Smooth muscle cell (in vitro differentiated cells): Measurements from ENCODE around the gene RNLS. TPM values are rescaled to one million over a fixed set of nuclear protein-coding genes. Genes with fewer than 3 reads are reported as not detected.

Experiments
- DNase-seq: peaks from one replicate; lab custom pipeline; 2025; ENCODE audit not compliant: unreplicated experiment; lab: John Stamatoyannopoulos, UW
- H2AFZ ChIP-seq: fragments of 200-600 bp; sonication (generic); 2 replicates; pipeline ENCODE4 v1.6.0; 2016; ENCODE audit warnings: antibody characterized with exemption, low read depth, mild to moderate bottlenecking
- H3F3A ChIP-seq: fragments of 200-600 bp; sonication (generic); 2 replicates; pipeline ENCODE4 v1.6.0; 2017; ENCODE audit warnings: antibody characterized with exemption, low read depth
- H3K27ac ChIP-seq: fragments of 200-600 bp; sonication (generic); 2 replicates; pipeline ENCODE4 v1.5.1; 2016; ENCODE audit warnings: low read depth, mild to moderate bottlenecking
- H3K27me3 ChIP-seq: fragments of 200-600 bp; sonication (generic); 2 replicates; pipeline ENCODE4 v1.6.1; 2016; ENCODE audit warnings: low read depth, mild to moderate bottlenecking
- H3K36me3 ChIP-seq: fragments of 200-600 bp; sonication (generic); 2 replicates; pipeline ENCODE4 v1.5.1; 2016; ENCODE audit warnings: low read depth
- H3K4me1 ChIP-seq: fragments of 200-600 bp; sonication (generic); 2 replicates; pipeline ENCODE4 v1.5.1; 2016; ENCODE audit warnings: low read depth
- H3K4me2 ChIP-seq: fragments of 200-600 bp; sonication (generic); 2 replicates; pipeline ENCODE4 v1.6.0; 2016; ENCODE audit warnings: mild to moderate bottlenecking
- H3K4me3 ChIP-seq: fragments of 200-600 bp; sonication (generic); 2 replicates; pipeline ENCODE4 v1.5.1; 2016; ENCODE audit warnings: mild to moderate bottlenecking
- H3K79me2 ChIP-seq: fragments of 200-600 bp; sonication (generic); 2 replicates; pipeline ENCODE4 v1.6.0; 2016; ENCODE audit warnings: low read depth, mild to moderate bottlenecking
- H3K9ac ChIP-seq: fragments of 200-600 bp; sonication (generic); 2 replicates; pipeline ENCODE4 v1.6.0; 2016; ENCODE audit warnings: low read depth
- H3K9me3 ChIP-seq: fragments of 200-600 bp; sonication (generic); replicated peaks from 2 replicates; pipeline ENCODE4 v1.5.1; 2016; ENCODE audit warnings: low read depth
- H4K20me1 ChIP-seq: fragments of 200-600 bp; sonication (generic); 2 replicates; pipeline ENCODE4 v1.6.0; 2016; ENCODE audit warnings: low read depth
- WGBS: methylation state at CpG from one replicate; pipeline ENCODE4 v1.1.7; 2016; ENCODE audit warnings: low lambda C conversion rate; 5-methylcytosine and 5-hydroxymethylcytosine counted together
- polyA plus RNA-seq: library from polyadenylated mRNA; unstranded; fragments of >200 nt; fragmentation: Nextera tagmentation; extraction: Ambion mirVana; gene quantifications from 2 replicates; pipeline ENCODE4 v1.2.1, GENCODE V29; 2016
- total RNA-seq: library from RNA; depleted of rRNA; stranded (reverse); fragments of >200 nt; gene quantifications from 2 replicates; pipeline ENCODE4 v1.2.3, GENCODE V29; 2014
- TF ChIP-seq, protein P1 (sequence below): fragments of 200-600 bp; sonication (generic); IDR thresholded peaks from 2 replicates; pipeline ENCODE4 v1.5.1; 2017; ENCODE audit warnings: borderline replicate concordance, mild to moderate bottlenecking, antibody characterized with exemption; ENCODE audit not compliant: insufficient read depth, poor library complexity, severe bottlenecking

Gene RNLS
- total and polyA plus RNA-seq, 2 experiments from 2014 or later = 4.8 to 11.2 TPM

DNA sequence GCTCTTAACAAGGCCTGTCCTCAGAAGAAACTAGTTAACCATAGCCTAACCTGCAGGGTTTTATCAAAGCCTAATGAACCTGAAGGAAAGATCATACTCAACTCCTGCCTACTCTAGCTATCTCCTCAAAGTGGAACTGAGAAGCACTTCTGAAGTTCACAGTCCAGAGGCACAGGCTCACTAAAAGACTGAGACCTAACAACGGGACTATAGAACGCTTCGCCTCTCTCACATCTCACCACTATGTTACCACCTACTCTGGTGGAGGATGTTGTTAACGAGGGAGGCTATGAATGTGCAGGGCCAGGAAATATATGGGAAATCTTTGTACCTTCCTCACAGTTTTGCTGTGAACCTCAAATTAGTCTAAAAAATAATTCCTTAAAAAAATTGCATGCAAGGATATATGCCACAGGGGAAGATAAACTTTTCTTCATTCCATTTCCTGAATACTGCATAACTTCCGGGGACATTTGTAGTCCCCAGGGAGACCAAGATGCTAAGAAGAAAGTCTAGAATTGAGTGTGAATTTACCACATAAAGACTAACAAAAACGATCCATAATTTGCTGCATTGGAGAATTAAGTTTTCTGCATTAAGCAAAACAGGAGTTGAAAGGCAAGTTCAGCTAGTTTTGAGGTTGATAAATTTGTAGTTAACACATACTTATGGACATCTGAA, 25.1 kb upstream of the RNLS start:
- TF ChIP-seq, protein P1, sequence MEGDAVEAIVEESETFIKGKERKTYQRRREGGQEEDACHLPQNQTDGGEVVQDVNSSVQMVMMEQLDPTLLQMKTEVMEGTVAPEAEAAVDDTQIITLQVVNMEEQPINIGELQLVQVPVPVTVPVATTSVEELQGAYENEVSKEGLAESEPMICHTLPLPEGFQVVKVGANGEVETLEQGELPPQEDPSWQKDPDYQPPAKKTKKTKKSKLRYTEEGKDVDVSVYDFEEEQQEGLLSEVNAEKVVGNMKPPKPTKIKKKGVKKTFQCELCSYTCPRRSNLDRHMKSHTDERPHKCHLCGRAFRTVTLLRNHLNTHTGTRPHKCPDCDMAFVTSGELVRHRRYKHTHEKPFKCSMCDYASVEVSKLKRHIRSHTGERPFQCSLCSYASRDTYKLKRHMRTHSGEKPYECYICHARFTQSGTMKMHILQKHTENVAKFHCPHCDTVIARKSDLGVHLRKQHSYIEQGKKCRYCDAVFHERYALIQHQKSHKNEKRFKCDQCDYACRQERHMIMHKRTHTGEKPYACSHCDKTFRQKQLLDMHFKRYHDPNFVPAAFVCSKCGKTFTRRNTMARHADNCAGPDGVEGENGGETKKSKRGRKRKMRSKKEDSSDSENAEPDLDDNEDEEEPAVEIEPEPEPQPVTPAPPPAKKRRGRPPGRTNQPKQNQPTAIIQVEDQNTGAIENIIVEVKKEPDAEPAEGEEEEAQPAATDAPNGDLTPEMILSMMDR = no peak

DNA sequence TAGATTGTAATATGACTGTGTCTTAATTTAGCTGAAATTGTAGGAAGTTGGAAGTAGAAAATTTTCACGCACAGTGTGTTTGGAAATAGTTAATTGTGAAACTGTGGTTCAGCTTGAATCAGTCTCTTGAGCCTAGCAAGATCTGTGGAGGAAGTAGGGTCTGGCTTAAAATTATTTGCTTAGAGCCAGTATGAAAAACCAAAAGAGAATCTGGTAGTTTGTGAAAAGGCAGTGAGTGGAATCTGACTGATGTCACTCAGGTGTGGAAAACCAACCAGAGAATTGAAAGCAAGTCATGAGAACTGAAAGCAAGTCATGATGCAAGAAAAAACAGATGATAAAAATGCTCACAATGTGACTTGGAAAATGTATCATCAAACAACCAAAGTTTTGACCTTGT, 14.9 kb upstream of the RNLS start:
- no peak for DNase-seq
- H3K4me1 ChIP-seq = no peaks in the 10 kb centered on the region
- H3K4me2 ChIP-seq = no peak overlapping the region
- H4K20me1 ChIP-seq = no peaks in the 10 kb centered on the region
- H3K79me2 ChIP-seq = no peaks in the 10 kb centered on the region
- no peak overlapping the region for H3K4me3 ChIP-seq
- 86% methylated on average over 1 of the region's 1 CpG for WGBS
- no peak overlapping the region for H2AFZ ChIP-seq
- no peaks in the 10 kb centered on the region for H3K9me3 ChIP-seq
- no peak overlapping the region for H3K9ac ChIP-seq
- TF ChIP-seq, protein P1 = no peak
- H3K27me3 ChIP-seq = peaks cover 17% of the 10 kb centered on the region
- H3K27ac ChIP-seq = no peak overlapping the region
- no peaks in the 10 kb centered on the region for H3F3A ChIP-seq
- no peaks in the 10 kb centered on the region for H3K36me3 ChIP-seq

More for the DNA sequence above, 25.1 kb upstream of the RNLS start:
- no peaks in the 10 kb centered on the region for H3K79me2 ChIP-seq
- no peaks in the 10 kb centered on the region for H3K9me3 ChIP-seq
- no peaks in the 10 kb centered on the region for H3K4me1 ChIP-seq
- DNase-seq = no peak
- H3F3A ChIP-seq = no peaks in the 10 kb centered on the region
- no peak overlapping the region for H2AFZ ChIP-seq
- H3K4me2 ChIP-seq = no peak overlapping the region
- no peaks in the 10 kb centered on the region for H3K36me3 ChIP-seq
- H3K4me3 ChIP-seq = no peak overlapping the region
- H3K27ac ChIP-seq = no peak overlapping the region
- H3K9ac ChIP-seq = no peak overlapping the region
- peaks cover 62% of the 10 kb centered on the region for H3K27me3 ChIP-seq
- 91% methylated on average over 6 of the region's 6 CpGs for WGBS
- H4K20me1 ChIP-seq = no peaks in the 10 kb centered on the region

DNA sequence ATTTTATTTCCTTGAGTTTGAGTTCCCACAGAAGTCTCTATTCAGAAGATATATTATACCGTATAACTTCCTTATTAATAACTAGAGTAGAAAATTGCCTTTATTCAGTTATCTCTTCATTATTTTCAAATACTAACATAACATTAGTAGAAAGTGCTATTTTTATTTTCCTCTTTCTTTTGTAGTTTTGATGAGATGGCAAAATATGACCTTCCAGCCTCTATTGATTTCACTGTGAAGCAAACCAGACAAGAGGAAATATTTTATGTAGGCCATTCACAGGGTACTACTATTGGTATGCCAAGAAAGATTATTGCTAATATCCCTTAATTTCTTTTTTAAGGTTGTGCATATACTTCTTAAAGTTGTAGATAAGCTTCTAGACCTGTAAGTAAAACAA, 11.4 kb upstream of the RNLS start:
- H3K9me3 ChIP-seq = no peaks in the 10 kb centered on the region
- H3F3A ChIP-seq = no peaks in the 10 kb centered on the region
- H2AFZ ChIP-seq = no peak overlapping the region
- H4K20me1 ChIP-seq = no peaks in the 10 kb centered on the region
- DNase-seq = no peak
- WGBS = 98% methylated on average over 1 of the region's 1 CpG
- no peaks in the 10 kb centered on the region for H3K4me1 ChIP-seq
- H3K27me3 ChIP-seq = peaks cover 30% of the 10 kb centered on the region
- H3K36me3 ChIP-seq = no peaks in the 10 kb centered on the region
- H3K79me2 ChIP-seq = no peaks in the 10 kb centered on the region
- TF ChIP-seq, protein P1 = no peak
- no peak overlapping the region for H3K4me2 ChIP-seq
- no peak overlapping the region for H3K9ac ChIP-seq
- H3K4me3 ChIP-seq = no peak overlapping the region
- no peak overlapping the region for H3K27ac ChIP-seq

DNA sequence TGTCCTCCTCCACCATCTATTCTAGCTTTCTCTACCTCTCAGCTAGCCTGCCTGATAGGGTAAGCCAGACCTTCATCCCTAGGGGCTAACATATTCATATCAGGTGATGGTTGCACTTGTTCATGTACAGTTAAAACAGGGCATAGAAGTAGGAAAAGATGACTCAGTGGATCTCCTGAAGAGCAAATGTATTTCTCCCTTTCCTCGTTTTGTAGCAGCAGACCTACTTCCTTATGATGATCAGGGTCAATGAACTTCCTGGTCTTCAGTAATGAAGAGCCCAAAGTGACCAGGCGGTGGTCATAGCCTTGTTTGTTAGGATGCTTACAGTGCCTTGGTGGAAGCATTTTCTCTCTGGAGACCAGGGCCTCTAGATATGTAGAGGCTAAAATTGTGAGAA, 9.8 kb upstream of the RNLS start:
- no peak overlapping the region for H3K4me3 ChIP-seq
- no peaks in the 10 kb centered on the region for H3K4me1 ChIP-seq

More for the DNA sequence above, 9.8 kb upstream of the RNLS start:
- Histone ChIP-seq H3F3A (no peaks in the 10 kb centered on the region), H3K36me3 (no peaks in the 10 kb centered on the region), H2AFZ (no peak overlapping the region), H4K20me1 (no peaks in the 10 kb centered on the region), H3K27me3 (peaks cover 44% of the 10 kb centered on the region), H3K27ac (no peak overlapping the region), H3K4me2 (no peak overlapping the region), H3K9me3 (no peaks in the 10 kb centered on the region), H3K9ac (no peak overlapping the region), H3K79me2 (no peaks in the 10 kb centered on the region)
- 84% methylated on average over 2 of the region's 2 CpGs for WGBS
- no peak for DNase-seq
- TF ChIP-seq, protein P1 = no peak
